Stimulated activated CD4-positive, alpha-beta T cell treated with anti-CD3 and anti-CD28 coated beads, Interleukin-2, amount 100 ng/mL, for 4 hours (primary cell): ENCODE measurements around the gene RAB36.

Experiments used
- DNase-seq: peaks from one replicate; pipeline ENCODE4 v3.0.0-alpha.2; 2020; ENCODE audit warnings: low read depth

RAB36 gene

GRCh38 chr22:23206915-23207314 lies 61.6 kb downstream of the RAB36 start:
- DNase-seq, result no peak

GRCh38 chr22:23207729-23208393 lies 62.6 kb downstream of the RAB36 start:
- no peak for DNase-seq

DNA sequence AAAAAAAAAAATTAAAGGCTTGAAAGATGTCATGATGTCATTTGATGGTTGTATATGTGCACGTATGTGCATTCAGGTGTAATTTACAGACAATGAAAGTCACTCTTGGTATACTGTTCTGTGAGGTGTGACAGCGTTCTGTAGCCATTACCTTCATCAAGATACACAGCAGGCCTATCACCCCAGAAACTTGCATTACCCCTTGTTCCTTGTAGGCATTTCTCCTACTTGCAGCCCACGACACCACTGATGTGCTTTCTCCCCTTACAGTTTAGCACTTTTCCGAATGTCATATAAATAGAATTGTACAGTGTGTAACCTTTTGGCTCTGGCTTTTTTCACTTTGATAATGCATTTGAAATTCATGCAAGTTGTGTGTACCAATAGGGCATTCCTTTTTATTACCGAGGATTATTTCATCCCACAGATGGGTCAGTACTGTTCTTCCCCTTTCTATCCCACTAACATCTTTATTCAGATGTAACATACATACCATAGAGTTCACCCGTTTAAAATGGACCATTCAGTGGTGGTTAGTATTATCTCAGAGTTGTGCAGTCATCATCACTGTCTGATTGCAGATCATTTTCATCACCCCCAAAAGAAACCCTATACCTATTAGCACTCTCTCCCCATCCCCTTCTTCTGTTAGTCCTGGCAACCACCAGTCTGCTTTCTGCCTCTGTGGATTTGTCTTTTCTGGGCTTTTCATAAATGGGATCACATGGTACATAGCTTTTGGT lies 65.3 kb downstream of the RAB36 start:
- DNase-seq, result no peak

GRCh38 chr22:23211622-23212021 lies 66.3 kb downstream of the RAB36 start:
- no peak for DNase-seq

GRCh38 chr22:23212061-23213021 lies 67.1 kb downstream of the RAB36 start:
- DNase-seq, result no peak

GRCh38 chr22:23213022-23213555 lies 67.8 kb downstream of the RAB36 start:
- DNase-seq, result no peak

GRCh38 chr22:23213581-23214334 lies 68.5 kb downstream of the RAB36 start:
- no peak for DNase-seq
